ENCODE results near the gene PRMT9.

- no peak for TF ChIP-seq GATA2 (IDR thresholded peaks at IDR 0.05; ENCODE audit: low read depth, low read length)
- TF ChIP-seq GATA3 (IDR thresholded peaks at IDR 0.05; ENCODE audit: low read depth, low read length): no peak
Observed at GRCh38 chr4:147707892-147708672, 24.1 kb upstream of the PRMT9 start.
